SK-MEL-5 (cell line): ENCODE measurements around the gene OTOP2. TPM values are rescaled to one million over a fixed set of nuclear protein-coding genes. Genes with fewer than 3 reads are reported as not detected.

Experiments
- DNase-seq: peaks from one replicate; pipeline ENCODE4 v3.0.0-alpha.2; 2016; ENCODE audit warnings: low read depth, low spot score
- in situ Hi-C: cut with HindIII; loops from 2 replicates; pipeline ENCODE4 v1.10.0; 2016; ENCODE audit warnings: low sequenced_read_pairs, high pct_unique_total_duplicates, low pct_unique_long_range_greater_than_20kb
- polyA plus RNA-seq, 2 experiments: library from polyadenylated mRNA; depleted of rRNA; stranded (reverse); fragments of >200 nt; gene quantifications; 2 replicates each; pipeline ENCODE4 v1.2.3, GENCODE V29; 2015
- total RNA-seq: library from RNA; depleted of rRNA; stranded (reverse); fragments of >200 nt; shearing (Covaris generic); gene quantifications from 2 replicates; pipeline ENCODE4 v1.2.3, GENCODE V29; 2014; rRNA removed

OTOP2 gene, protein sequence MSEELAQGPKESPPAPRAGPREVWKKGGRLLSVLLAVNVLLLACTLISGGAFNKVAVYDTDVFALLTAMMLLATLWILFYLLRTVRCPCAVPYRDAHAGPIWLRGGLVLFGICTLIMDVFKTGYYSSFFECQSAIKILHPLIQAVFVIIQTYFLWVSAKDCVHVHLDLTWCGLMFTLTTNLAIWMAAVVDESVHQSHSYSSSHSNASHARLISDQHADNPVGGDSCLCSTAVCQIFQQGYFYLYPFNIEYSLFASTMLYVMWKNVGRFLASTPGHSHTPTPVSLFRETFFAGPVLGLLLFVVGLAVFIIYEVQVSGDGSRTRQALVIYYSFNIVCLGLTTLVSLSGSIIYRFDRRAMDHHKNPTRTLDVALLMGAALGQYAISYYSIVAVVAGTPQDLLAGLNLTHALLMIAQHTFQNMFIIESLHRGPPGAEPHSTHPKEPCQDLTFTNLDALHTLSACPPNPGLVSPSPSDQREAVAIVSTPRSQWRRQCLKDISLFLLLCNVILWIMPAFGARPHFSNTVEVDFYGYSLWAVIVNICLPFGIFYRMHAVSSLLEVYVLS
- total RNA-seq, result not detected in 2 replicates
- polyA plus RNA-seq (2015; cell fraction: cytosol; rRNA removed), result not detected in 2 replicates
- not detected in 2 replicates for polyA plus RNA-seq (2015; cell fraction: nucleus; rRNA removed)

DNA sequence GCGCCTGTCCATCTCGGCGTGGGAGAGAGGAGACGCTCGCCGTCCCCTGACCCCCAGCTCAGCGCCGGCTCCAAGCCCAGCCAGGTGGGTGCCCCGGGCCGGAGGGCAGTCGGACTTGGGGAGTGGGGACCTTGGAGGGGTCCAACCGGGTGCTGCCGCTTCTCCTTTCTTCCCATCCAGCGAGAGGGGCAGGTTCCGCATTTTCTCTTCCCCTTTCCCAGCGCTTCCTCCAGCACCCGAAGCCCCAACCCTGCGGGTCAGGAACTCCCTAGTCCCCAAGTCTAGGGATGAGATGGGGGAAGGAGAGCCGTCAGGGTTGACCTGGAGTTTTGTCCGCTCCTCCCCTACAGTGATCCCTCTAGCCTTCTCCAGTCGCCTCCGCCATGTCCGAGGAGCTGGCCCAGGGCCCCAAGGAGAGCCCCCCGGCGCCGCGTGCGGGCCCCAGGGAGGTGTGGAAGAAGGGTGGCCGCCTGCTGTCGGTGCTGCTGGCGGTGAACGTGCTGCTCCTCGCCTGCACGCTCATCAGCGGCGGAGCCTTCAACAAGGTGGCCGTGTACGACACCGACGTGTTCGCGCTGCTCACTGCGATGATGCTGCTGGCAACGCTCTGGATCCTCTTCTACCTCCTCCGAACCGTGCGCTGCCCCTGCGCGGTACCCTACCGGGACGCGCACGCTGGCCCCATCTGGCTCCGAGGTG, at the start of gene OTOP2:
TSS of gene OTOP2 (plus strand) at position 24 of the 699 bp plus-strand sequence. CDS start at position 384, 360 bp downstream.
- no peak for DNase-seq
- in situ Hi-C loops, result no loop called here

DNA sequence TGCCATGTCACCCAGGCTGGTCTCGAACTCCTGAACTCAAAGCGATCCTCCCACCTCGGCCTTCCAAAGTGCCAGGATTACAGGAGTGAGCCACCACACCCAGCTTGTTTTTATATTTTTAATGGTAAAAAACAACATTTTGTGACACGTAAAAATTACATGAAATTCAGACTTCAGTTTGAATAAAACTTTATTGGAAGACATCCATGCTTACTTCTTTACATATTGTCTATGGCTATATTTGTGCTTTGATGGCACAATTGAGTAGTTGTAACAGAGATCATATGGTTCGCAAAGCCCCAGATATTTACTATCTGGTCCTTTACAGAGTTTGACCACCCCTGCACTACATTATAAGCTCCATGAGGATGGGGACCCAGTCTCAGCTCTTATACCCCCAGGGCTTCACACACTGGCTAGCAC, 49.4 kb upstream of the OTOP2 start:
- no peak for DNase-seq
- in situ Hi-C loops, result no loop called here

DNA sequence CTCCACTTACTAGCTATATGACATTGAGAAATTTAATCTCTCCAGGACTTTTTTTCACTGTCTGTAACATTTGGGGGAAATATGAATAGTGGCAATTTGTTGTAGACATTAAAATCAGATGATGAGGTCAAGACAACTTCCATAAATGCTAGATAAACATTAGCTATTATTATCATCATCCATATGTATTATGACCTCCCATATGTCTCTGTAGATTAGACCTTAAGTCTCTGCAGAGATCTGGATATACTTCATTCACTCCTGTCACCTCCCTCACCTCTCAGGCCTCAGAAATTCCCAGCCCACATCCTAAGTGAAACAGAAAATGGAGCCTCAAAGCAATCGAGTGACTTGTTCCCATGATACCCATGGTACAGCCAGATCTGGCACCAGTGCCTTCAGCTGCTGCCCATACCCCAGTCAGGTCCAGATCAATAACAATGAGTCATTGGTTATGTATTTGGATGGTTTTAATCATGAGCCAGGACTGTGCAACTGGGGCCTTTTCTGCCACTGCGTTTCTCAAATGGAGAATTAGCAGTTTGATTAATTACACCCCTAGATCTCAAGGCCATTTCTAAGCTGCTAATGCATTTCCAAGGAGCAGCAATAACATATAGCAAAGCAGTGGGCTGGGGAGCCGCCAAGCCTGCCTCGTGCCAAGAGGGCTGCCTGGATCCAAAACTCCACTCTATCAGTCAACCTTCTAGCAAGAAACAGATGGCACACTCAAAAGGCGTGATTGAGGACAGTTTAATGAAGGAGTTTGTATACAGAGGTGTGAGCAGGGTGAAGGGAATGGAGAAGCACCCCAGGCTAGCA, 48.7 kb upstream of the OTOP2 start:
- in situ Hi-C loops, result no loop called here
- DNase-seq, result no peak

DNA sequence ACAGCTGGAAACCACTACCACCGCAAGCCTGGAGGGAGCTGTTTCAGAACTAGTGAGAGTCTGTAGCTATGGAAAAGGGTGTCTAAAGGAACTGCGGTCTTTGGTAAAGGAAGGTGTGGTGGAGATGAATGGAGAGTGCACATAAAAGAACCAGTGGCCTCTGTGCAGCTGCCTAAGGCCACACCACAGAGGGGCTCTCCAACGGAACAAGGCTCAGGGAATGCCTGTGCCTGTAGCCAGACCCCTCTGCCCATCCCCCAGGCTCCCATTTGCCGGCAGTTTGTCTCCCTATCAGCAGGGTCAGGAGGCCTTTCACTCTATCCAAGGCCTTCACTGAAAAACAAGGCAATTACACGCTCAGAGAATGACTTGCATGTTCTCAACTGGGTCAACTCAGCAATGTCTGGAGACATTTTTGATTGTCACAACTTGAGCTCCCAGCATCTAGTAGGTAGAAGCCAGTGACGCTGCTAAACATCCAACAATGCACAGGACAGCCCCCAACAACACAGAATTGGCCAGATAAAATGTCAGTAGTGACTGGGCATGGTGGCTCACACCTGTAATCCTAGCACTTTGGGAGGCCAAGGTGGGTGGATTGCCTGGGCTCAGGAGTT, 48.0 kb upstream of the OTOP2 start:
- DNase-seq, result no peak
- in situ Hi-C loops, result no loop called here

DNA sequence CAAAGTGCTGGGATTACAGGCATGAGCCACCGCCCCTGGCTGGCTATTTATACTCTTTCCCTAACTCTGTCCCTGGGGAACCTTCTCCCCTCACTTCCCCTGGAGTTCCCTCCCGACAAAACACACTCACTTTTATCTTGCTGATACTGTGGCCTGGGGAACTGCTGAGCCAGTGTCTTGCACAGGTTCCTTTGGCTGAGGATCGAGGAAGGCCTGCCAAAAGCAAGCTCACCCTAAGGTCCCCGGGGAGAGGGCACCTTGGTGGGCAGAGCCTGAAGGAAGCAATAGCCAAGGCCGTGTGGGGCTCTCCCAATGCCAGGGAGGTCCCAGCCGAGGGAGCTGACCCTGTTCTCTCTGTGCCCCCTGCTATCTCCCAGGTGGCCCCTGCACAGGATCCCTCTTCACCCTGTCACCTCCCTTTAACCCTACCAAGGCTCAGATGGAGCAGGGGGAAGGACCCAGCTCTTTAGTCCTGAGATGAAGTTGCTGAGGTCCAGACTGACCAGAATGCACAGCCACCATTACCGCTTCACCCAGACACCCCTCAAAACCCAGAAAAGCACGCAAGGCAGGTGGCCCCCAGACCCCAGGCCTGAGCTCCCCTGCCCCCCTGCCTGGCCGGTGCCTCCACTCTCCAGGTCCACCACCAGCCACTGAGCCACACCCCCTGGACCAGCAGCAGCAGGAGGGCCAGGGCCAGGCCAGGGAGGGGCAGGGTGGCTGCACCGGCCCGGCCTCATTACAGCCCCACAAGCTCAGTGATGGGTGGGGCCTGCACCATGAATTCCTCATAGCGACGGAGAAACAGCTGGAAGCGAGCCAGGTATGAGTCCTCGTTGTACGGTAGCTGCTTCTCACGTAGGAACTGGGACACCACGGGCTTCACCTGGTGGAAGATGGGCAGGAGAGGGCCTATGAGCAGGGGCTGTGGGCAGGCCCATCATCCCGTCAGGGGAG, 46.2 kb upstream of the OTOP2 start:
- in situ Hi-C loops, result no loop called here
- DNase-seq, result no peak

DNA sequence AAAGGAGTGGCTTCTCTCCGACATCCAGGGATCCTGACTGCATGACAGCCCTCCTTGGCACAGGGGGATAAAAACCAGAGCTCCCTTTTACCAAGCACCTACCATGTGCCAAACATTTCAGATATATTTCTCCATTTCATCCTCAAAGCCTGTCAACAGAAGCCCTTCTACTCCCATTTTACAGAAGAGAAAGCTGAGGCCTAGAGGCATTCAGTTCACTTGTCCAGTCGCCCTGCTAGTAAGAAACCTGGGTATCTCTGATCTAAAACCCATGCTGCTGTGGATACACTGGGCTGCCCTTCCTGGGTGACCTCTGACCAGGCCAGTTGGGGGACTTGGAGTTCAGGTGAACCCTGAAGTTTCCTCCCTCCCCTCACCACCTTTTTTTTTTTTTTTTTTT, 45.4 kb upstream of the OTOP2 start:
- DNase-seq, result no peak
- in situ Hi-C loops, result no loop called here

DNA sequence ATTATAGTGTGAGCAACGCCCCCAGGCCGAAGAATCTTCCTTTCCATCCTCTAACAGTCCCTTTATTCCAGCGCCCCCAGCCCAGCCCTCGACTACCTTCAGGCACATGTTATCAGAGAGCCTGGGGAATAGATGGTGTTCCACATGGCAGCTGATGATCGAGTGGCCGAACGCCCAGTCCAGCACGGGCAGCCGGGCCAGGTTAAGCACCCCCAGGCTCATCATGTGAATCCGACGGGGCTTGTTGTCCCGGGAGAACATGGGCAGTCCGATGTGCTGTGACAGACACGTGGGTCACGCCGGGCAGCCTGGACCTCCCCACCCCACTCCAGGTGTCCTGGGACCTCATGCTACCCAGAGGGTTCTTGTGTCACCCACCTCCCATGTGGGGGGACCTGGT, 44.8 kb upstream of the OTOP2 start:
- no peak for DNase-seq
- in situ Hi-C loops, result no loop called here

DNA sequence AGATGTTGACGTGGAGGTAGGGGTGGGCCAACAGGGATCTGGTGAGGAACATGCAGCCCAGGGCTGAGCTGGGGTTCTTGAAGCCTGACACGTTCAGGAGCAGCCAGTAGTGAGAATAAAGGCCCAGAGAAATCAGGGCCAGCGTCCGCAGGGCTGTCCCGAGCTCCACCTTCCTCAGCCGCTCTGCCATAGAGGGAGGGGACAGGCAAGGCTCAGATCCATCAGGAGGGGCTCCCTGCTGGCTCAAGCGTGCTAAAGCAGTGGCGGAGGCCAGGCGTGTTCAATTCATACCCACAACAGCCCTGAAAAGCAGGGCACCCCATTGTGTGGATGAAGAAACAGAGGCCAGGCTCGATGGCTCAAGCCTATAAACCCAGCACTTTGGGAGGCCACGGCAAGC, 43.0 kb upstream of the OTOP2 start:
- in situ Hi-C loops, result no loop called here
- DNase-seq, result no peak

DNA sequence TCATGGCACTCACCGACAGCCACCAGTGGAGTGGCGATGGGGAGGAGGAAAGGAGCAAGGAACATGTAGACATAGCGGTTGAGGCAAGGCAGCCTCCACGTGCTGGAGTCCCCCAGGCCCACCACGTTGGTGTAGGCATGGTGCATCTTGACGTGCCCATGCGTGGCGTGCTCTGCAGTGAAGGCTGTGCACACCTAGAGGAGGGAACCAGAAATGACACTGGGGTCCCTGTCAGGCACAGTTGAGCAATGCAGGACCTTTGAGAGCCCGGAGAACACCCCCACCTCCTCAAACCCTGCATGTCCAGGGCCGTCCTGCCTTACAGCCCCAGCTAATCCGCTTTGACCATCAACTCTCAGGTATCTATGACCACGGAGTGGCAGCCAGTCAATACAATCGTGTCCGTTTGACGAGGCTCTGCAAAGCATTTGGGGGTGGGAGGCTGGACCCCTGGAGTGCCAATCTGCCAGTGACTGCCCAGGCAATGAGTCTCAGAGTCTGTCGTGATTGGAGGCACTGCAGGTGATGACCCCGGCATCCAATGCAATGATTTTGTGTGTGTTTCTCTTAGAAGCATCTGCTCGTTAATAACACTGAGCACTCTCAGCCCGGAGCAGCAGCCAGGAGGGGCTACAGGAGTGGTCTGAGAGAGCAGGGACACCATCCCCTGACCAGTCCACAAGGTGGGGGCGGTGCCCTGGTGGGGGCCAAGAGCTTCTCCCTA, 41.4 kb upstream of the OTOP2 start:
- in situ Hi-C loops, result no loop called here
- no peak for DNase-seq

DNA sequence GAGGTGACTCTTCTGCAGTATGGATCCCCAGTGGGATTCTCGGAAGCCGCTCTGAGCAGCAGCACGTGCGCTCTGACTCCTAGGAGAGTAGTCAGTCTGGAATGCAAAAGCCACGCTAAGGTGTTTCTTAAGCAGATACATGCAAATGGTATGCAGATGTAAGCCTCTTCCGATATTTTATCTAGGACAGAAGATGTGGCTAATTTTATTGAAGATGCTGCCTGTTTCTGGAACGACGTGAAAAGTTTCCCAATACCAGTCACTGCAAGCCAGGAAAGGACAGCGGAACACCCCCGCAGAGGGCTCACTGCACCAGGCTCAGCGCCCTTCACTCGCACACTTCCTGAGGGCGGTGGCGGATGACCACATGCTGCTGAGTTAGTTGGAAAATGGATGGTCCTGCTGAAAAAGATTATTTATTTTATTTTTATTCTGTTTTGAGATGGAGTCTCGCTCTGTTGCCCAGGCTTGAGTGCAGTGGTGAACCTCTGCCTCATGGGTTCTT, 40.8 kb upstream of the OTOP2 start:
- in situ Hi-C loops, result no loop called here
- no peak for DNase-seq

DNA sequence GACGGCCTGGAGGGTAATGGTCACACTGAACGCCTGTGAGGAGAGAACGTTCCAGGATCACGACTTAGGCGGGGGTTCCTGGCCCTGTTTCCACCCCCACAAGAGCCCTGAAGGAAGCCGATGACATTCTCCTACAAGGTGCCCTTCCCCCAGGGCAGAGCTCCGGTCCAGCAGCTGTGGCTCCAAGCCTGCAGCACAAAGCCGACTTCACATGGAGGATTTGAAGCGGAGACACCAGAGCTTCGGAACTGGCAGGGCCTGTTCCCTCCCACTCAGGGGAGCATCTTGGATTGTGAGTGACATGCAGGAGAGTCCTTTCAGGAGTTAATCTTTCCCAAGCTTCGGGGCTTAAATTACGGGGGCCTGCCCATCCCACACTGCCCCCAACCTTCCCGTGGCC, 35.6 kb upstream of the OTOP2 start:
- no peak for DNase-seq
- in situ Hi-C loops, result no loop called here

DNA sequence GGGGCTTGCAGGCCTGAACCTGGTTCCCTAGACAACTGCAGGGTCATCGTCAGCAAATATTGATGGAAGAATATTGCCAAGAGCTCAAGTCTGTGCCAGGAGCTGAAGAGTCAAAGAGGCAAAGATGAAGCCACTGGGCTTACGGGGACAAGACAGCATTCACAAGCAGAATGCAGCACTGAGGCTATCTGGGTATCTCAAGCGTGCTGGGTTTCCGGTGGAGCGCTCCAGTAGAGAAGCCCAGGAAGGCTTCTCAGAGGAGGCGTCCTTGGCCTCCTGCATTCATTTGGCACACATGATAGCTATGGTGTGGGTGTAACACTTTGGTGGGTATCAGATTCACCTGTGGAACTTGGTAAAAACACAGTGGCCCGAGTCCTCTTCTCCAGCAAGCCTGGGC, 33.5 kb upstream of the OTOP2 start:
- no peak for DNase-seq
- in situ Hi-C loops, result no loop called here

DNA sequence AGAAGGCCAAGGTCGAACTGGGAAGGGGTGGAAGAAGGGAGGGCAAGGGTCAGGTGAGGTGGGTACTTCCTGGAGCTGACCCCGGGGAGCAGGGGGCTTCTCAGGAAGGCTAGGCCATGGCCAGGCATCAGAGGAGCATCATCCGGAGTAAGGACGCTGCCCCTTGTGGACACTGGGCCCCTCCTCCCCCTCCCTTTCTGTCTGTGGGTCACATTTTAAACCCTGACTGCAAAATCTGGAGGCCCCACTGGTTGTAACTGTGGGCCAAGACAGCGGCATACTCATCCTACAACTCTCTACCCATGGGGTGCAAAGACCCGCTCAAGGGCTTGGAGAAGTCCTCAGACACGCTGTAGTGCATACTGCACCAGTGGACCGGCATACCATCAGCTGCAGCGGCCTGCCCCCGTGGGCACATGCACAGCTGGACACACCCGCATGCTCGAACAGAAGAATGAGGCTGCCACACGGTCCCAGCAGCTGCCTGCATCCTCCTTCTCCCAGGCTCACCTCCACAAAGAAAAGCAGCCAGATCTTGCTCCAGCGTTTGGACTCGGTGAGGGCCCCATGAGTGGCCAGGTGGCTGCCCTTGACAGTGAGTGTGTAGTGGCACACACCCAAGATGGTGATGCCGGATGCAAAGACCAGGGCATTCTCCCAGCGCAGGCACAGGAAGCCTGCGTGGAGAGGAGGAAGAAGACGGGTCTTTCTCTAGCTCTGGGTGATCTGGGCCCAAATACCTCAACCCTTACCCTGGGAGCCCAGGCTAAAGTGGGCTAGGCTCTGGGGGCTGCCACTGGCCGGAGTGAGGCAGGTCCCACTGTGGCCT, 31.8 kb upstream of the OTOP2 start:
- DNase-seq, result no peak
- in situ Hi-C loops, result no loop called here

DNA sequence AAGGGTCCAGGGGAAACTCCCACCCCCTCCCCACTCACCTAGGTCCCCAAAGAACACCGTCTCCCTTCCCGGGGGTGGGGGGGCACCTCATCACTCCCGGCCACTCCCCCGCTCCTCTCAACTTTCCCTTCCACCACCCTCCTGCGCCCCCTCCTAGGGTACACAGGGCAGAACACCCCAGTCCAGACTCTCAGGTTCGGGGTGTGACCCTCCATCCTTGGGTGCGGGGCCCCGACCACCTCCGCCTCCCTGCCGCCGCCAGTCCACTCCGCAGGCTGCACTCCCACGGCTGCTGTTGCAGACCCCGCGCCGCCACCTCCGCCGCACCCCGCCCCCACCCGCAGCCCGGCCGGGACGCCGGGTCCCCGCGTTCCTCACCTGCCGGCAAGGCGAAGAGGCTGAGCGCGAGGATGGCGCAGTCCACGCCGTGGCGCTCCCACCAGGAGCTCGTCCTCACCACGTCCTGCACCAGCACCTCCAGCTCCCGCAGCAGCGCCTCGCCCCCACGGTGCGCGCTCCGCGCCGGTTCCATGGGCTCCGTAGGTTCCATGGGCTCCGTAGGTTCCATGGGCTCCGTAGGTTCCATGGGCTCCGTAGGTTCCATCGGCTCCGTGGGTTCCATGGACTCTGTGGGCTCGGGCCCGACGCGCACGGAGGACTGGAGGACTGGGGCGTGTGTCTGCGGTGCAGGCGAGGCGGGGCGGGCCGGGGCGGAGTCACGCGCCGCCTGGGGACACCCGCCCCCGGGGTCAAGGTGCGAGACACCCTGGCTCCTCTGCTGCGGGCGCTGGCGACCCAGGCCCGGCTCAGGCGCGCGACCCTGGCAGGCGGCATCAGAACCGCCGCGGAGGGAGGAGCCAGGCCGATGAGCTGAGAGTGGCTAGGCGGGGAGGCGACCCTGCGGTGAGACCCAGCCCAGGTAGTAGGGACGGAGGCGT, 30.8 kb upstream of the OTOP2 start, which contains the start of gene FADS6:
TSS of gene FADS6 (minus strand) at position 660 of the 938 bp plus-strand sequence. CDS start at position 622, 38 bp downstream.
- in situ Hi-C loops, result no loop called here

More for the DNA sequence above, 30.8 kb upstream of the OTOP2 start, which contains the start of gene FADS6:
- no peak for DNase-seq
